NCI-H2227 (cell line): ENCODE results near the gene GRID1.

Experiments
- DNase-seq: peaks from one replicate; lab custom pipeline; 2025; ENCODE audit not compliant: unreplicated experiment; lab: John Stamatoyannopoulos, UW

The GRID1 gene

DNA sequence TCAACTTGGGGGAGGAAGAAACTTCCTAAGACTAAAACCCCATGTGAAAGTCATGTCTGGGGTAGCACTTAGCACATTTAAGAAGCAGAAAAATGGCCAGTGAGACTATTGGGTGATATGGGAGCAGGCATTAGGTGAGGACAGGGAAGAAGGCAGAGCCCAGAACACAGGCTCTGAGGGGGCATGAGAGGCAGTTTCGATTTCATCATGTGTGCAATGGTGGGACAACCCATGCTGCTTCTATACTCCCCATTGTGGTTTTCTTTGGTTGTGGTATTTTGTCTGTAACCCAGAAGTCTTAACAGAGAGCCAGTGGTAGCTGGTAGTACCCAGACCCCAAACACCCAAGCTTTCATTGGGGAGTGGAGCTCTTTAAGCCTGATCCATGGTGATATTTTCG, 752.0 kb downstream of the GRID1 start:
- DNase-seq: no peak

DNA sequence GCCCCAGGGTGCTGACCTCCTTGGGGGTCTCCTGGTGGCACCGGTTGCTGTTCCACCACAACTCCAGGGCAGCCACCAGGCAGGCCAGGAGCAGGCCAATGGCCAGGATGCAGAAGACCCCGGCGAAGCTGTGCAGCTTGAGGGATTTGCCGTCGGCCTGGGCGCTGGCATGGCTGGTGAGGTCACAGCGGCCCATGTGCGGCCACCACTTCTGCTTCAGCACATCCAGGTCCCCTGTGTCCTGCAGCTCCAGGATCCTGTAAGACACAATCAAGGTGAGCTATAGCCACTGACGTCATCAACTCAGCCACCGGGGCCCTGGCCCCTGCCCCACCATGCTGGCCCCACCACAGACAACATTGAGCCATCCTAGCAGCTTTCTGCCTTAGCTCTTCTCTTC, 753.2 kb downstream of the GRID1 start:
- no peak for DNase-seq

DNA sequence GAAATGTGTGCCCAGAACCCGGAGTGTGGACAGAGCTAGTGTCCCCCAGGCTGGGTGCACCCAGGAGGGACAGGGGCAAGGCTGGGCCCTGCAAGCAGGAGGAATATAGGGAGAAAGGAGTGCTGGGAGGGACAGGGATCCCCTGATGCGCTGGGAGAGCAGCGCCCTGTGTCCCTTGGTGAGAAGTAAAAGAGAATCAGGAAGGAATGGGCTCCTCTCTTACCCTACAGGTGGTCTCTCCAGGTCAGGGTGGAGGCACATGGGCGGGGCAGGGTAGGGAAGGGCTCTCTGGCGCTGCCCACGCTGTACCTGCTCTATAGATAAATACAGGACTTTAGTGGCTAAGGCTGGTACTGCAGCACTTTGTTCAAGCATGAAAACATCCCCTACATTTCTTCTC, 753.8 kb downstream of the GRID1 start:
- no peak for DNase-seq

DNA sequence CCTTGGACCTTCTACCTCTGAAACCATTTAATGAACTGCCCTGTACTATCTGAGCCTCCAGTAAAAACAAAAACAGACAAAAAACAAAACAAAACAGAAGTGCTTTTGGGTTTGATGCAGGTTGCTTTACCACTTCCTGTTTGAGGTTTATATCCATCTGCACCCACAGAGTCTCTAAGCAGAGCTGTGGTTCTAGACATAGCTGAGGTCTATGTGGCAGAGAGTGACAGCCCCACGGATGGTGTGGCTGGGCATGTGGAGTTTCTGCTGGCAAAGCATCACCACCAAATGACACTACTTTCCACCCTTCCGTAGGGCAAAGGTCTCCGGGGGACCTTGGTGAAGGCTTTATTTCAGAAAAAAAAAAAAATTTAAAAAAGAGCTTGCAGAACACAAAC, 754.2 kb downstream of the GRID1 start:
- no peak for DNase-seq

DNA sequence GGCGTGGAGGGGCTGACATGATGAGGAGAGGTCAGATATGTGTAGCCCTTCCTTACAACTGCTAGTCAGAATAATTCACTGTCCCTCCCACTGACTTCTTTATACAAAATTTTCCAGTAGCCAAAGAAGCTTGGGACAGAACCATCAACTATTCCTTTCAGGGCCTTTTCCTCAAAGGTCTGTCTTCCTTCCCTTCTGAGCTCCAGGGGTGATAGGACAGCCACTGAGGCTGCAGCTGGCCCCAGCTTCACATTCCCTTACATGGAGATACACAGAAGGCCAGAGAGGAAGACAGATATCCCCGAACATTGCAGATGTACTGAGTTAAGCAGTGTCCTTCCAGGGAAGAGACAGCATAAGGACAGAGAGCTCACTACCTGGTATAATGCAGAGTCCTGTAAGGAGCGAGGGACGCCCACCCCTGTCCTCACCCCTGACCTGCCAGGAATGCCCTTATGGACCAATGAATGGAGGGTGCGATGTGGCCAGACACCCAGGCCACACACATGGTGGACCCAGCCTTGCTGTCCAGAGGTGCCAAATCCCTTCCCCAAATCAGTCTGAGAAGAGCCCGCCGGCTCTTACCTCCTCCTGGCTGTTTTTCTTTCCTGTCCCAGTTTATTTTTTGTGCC, 754.7 kb downstream of the GRID1 start:
- no peak for DNase-seq

DNA sequence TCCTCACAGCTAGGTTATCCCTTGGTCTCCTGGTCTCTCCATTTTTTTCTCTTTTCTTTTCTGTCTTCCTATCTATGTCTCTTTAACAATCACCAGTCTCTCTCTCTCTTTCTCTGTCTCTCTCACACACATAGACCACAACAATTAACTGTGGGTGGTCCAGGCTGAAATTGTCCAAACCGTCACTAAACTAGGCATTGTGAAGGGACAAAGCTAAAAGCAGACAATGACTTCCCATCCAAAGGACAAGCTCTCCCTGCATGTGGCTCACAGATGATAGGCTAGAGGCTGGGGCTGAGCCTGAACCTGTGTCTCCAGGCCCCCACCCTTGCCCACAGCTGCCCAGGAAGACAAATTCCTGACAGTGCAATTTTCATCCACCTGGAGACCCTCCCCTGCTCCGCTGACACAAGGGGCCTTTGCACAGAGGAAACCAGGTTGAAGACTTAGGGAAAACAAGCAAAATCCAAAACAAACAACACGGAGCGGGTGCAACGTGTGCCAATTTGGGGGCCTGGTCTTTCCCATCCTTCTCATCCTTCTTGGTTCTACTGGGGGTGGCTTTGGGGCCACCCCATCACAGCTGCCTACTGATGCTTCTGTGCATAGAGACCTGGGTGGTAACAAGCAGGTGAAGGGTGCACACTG, 755.4 kb downstream of the GRID1 start:
- DNase-seq: no peak

DNA sequence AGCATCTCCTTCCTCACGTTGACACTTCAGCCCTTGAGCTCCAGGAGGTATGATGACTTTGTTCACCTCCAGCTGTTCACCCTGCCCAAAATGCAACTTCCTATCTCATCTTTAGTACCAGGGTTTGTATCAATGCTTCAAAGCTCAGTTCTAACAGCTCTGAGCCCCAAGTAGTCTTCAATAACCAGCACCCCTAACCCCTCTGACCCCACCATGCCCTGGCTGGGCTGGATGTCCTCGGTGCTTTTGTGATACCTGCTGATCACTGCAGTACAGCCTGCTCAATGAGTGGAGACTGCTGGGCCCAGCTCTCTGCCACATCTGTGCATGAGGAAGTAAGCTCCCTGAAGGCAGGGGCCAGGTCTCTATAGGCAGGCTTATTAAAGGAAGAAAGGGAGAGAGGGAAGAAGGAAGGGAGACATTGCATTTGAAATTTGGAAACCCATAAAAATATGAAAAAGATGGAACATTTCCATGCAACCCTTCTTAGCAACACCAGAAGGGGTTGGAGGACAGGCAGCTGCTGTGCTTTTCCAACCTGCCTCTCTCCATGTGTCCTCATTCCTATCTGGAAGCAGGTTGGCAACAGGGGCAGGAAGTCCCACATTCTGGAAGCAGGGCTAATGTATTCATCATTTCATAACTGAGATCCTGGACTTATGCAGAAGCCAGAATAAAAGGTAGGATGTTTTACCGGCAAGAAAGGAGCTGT, 756.1 kb downstream of the GRID1 start:
- DNase-seq: no peak

DNA sequence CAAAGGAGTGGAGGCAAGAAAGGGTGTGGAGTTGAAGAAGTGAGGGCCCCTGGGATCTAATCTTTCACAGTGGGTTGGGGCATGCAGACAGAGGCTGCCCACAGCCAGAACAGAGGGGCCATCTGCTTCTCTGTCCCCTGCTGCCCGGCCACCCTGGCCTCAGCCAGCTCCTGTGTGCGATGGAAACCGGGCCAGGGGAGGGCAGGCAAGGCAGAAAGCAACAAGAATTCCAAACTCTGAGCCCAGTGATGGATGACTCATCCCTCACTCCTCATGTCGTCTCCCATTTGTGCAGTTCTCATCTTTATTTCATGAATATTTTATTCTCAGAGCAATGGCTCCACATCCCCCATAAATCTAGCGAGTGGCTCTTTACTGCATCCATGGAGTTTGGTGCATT, 757.1 kb downstream of the GRID1 start:
- no peak for DNase-seq

DNA sequence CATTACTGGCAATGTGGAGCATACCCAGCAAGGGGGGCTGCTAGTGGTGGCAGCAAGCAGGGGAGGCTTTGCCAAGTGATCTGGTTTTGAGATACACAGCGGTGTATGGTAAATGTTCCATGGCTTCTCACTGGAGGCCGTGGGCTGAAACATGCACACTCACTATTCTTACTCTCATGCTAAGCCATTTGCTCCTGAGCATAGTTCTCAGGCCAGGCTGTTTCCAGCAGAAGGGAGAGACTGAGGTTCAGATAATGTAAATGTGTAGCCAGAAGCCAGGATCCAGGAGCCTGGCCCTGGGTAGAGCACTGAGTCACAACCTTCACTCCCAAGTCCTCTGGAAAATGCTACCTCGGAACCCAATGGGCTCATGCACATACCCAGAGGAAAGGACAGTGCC, 757.9 kb downstream of the GRID1 start:
- no peak for DNase-seq

DNA sequence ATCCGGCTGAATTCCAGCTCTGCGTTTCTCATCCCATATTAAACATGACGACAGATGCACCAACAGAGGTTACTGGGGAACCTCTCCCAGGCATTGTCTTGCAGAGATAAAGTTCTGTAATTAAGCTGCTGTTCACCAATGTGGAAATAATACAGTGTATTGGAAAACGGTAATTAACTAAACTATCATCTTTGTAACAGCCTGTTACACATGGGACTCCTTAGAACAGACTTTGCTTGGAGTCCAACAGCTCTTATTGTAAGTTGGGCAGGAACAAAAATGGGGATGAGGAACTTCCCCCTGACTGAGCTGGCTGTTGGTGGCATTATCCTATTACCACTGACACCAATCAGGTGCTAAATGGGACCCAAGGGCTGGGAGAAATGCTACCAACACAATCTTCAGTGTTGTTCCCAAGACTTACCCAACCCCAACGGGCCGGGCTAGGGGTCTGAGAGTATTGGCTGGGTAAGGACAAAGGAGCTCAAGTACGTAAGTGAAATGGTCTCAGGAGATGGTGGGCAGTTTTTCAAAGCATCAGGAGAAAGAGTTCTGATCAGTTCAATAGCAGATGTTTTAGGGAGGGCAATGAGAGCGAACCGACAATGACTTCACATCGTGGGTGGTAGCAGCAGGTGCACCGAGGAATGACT, 759.4 kb downstream of the GRID1 start:
- no peak for DNase-seq

DNA sequence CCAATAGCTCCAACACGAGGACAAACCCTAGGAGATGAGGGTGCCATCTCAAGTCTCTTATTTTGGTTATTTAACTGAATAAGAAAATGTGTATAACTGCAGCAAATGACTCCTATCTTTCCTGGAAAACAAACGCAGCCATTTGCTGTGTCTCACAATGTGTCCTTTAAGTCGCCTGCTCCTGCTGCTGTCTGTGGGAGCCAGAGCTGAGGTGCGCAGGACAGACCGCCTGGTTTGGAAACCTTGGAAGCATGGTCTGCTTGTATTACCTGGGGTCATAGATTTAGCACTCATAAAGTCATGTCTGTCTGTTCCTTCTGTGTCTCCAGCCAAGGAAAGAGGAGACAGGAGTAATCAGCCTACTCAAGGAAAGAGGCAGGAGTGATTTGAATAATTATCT, 760.2 kb downstream of the GRID1 start:
- DNase-seq: no peak

DNA sequence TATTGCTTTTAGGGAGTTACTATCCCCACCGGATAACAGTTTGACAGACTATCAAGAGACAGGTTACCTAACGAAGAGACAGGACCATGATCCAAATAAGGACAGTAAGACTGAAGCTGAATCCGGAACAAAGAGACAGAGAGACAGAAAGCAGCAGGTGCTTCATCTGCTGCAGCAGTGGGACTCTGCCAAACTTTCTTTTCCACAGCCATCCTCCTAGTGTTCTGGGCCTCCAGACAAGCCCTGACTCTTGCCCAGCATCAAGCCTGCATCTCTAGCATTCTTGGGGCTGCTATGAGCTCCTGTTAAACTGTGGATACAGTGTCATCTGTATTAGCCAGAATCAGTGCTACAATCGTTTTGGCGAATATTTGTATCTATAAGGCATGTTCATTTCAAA, 761.7 kb downstream of the GRID1 start:
- DNase-seq: no peak

DNA sequence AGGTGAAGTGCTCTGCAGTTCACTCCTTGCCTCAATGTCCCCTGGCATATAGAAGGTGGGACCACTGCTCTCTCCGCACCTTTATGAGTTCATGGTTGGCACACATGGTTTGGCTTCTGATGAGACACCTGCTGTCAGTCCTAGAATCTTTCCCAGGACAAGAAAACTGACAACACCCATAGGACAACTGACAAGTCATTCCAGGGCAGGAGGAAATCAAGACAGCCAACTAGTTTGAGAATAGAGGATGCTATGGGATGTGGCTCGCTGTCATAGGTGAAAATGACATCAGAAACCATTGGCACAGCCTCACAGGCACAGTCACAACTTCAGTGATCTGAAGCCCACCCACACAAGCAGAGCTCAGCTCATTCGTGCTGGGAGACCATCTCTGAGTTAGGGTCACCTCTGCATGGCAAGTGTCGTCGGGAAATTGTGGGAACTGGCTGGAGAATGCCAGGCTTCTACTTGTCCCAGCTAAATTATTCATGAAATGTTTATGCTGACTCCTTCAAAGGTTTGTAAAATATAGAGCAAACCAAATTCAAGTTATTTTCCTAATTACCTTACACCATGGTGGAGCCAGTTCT, 762.4 kb downstream of the GRID1 start:
- no peak for DNase-seq

DNA sequence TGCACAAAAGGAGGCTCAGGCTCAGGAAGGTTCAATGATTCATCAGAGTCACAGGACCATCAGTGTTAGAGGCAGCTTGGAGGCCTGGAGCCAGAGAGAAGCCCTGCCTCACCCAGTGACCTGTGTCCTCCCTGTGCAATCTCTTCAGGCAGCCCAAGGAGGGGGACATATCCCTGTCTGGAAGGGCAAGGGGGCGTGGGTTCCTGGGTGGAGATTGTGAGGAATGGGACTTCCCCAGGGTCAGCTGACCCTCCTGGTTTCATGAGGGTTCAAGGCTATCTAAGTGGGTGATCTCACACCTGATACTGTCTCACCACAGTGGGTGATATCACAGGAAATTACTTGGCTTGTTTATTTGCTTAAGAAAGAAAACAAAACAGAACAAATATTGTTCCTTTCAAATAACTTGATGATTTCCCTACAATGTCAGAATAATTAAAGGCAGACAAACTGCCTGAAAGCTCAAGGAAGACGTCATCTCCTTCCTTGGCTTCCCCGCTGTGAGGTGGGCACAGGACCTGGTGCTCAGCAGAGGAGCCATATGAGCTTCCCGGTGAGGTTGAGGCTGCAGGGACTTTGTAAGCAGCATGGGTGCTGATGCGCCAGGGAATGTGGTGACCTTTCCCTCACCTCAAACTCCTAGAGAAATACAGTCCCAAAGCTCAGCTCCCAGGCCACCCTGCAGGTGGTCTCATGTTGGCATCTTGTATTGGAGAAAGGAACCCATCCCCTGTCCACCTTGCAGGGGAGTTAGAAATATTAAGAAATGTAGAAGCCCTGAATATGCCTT, 763.2 kb downstream of the GRID1 start:
- DNase-seq: no peak

DNA sequence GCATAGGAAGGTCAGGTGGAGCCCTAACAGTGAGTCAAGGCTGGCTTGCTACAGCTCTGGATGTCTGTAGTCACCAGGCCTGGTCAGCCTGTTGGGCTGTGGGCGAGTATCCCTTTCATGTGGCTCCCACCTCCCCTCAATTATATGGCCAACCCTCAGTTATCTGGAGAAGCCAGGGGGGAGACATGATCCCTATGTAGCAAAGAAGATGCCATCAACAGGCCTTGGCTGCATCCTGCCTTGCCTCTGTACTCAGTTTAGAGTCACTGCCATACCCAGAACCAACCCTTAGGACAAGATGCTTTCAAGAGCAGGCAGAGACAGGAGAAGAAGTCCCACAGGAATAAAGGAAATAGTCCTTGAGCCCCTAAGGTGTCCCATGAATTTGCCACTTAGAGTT, 763.9 kb downstream of the GRID1 start:
- DNase-seq: no peak

DNA sequence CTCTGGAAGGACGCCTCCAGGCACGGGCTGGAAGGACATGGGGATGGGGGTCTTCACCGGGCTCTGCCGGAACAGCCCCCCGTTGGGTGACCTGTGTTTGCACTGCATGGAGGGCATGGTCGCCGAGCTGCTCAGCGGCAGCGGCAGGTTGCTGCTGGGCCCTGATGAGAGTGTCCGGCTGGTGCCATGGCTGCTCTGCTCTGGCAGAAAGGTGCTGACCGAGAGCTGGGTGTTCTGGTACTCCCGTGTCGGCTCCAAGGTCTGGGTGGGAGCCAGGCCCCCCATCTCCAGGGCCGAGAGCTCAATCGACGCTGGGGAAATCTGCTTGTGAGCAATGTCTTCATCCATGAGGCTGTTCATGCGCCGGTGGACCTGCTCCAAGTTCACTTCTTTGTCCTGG, 764.3 kb downstream of the GRID1 start:
- DNase-seq: no peak

DNA sequence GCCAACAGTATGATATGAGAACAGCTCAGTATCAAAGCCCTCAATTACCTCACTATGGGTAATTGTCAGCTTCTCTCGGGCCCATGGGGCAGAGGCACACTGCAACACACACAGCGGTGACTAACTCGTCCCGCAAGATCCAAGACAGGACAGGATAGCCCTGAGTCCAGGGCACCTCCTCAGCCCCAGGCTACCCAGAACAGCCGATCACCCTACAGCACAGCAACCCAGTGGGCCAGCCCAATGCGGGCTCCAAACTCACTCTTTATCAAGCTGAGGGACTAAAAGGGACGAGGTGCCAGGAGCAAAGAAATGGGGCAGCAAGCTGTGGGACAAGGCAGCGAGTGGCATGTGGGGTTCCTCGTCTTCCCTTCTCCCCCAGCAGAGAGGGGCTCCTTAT, 765.1 kb downstream of the GRID1 start:
- DNase-seq: no peak

DNA sequence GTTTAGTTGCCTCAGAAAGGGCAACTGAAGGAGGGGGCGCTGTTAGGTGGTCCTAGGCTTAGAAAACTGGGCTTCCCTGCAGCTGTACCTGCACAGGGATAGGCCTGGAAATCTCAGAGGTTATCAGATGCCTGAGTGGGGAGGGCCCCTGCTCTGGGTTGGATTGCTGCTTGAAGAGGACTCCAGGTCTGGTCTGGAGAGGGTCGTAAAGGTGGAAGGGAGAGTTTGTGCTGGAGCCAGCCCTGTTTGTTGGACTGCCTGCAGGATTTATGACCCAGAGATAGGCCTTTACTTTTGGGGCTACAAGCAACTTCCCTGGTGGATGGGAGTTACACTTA, 765.9 kb downstream of the GRID1 start:
- DNase-seq: no peak

DNA sequence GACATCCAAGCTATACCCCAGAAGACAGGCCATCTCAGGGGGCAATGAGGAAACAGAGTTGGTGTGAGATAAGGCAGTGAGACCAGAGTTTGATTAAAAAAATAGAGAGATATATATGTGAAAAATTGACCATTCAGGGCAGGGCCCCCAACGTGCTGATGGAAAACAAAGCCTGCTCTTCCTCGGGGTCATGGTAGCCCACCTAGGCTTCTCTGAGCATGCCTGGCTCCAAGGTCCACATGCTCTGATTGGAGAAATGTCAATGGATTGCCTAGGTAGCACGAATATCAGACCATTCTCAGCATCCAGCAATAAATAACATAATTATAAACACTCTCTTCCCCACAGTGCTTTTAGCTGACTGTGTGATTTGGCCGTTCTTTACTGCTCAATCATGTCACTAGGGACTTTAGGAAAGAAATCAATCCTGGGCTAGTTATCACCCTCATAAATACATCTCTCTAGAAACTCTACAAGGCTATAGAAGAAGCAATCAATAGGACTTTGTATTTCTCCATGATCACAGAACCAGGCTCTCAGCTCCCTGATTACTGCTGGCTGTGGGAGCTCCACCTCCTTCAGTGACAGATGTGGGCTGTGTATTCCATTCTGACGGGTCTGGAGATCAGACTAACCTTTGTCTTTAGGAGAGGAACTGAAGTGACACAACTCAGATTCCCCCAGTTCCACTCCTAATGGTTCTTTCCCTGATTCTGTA, 766.4 kb downstream of the GRID1 start:
- DNase-seq: no peak

DNA sequence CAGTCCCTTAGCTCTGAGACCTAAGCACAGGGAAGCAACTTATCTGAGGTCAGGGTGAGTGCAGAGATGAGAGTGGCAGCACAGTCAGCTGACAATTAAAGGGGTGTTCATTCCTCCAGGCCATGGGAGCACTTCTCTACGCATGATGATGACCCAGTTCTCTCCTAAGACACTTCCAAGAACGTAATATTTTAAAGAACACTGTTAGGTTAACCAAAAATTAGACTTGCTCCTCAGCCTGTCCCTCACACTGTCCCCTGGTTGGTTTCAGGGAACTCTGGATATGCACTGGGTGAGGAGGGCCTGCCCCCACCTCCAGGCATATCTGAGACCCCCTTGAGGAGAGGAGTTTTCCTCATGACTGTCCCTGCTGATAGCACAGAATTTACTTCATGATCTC, 767.5 kb downstream of the GRID1 start:
- no peak for DNase-seq
